ENCODE results near the gene NOP16. TPM values are rescaled to one million over a fixed set of nuclear protein-coding genes. Genes with fewer than 3 reads are reported as not detected.
"Not testable (repeated sequence)": the region's sequence is repeated elsewhere in the genome, so short reads cannot be mapped to it uniquely, and the experiment has no call there.

Gene NOP16
- total RNA-seq, 1 experiment from 2014 or later, result 19.7 TPM

DNA sequence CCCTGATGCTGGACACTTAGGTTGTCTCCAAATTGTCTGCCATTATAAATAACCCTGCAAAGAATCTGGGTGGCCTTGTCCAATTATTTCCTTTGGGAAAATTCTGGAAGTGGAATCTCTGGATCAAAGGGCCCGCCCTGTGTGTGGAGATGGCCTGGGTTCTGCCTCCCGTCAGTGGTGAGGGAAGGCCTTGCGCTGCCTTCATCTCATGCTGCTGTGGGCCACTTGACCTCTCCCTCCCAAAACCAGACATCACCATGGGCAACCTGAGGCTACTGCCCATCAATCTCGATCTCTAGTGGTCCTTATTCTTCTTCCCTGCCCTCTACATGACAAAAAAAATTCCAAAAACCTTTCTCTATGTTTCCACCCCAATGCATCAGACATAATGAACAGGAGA lies 21.4 kb upstream of the NOP16 start:
- DNase-seq (ENCODE audit: low read depth), result no peak

DNA sequence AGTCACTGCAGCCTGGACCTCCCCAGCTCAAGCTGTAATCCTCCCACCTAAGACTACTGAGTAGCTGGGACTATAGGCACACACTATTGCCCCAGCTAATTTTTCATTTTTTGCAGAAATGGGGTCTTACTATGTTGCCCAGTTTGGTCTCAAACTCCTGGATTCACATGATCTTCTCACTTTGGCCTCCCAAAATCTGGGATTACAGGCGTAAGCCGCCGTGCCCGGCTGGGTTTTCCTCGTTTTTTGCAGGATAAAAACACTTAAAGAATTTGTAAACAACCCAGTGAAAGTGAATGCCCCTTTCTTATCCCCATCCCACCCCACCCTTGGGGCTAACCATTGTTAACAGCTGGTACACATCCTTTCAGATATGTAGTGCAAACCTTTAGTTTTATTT lies 20.2 kb upstream of the NOP16 start:
- DNase-seq (ENCODE audit: low read depth), result no peak

DNA sequence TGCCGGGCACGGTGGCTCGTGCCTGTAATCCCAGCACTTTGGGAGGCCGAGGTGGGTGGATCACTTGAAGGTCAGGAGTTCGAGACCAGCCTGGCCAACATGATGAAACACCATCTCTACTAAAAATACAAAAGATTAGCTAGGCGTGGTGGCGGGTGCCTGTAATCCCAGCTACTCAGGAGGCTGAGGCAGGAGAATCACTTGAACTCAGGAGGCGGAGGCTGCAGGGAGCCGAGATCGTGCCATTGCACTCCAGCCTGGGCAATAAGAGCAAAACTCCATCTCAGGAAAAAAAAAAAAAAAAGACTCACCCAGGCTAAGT lies 19.8 kb upstream of the NOP16 start:
- DNase-seq (ENCODE audit: low read depth), result not testable (repeated sequence)

DNA sequence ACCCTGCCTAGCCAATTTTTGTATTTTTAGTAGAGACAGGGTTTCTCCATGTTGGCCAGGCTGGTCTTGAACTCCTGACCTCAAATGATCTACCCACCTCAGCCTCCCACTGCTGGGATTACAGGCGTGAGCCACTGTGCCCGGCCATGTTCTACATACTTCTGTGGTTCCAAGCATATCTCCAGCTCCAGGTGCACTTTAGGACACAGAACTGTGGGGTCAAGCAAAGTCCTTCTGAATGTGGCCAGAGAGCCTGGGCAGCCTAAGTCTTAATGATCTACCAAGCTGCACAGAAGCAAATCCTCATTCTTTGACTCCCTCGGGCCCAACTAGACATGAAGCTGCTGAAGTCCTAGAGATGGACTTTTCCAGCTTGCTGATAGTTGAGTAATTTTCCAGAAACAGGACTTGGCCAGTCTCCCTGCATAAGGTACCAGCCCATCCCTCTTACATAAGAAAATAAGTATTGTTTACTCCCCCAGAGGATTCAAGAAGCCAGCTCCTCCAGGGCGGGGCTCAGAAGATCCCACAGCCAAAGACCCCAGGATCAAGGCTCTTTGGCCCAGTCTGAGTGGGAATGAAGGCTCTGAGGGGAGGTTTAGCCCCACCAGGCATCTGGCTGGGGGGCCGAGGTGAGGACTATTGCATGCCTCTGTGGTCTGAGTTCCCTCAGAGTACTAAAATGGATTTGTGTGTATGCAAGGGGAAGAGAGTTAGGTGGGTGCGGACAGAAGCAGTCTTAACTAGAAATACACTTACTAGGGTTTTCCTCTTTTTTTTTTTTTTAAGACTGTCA lies 19.3 kb upstream of the NOP16 start:
- no peak for DNase-seq (ENCODE audit: low read depth)

DNA sequence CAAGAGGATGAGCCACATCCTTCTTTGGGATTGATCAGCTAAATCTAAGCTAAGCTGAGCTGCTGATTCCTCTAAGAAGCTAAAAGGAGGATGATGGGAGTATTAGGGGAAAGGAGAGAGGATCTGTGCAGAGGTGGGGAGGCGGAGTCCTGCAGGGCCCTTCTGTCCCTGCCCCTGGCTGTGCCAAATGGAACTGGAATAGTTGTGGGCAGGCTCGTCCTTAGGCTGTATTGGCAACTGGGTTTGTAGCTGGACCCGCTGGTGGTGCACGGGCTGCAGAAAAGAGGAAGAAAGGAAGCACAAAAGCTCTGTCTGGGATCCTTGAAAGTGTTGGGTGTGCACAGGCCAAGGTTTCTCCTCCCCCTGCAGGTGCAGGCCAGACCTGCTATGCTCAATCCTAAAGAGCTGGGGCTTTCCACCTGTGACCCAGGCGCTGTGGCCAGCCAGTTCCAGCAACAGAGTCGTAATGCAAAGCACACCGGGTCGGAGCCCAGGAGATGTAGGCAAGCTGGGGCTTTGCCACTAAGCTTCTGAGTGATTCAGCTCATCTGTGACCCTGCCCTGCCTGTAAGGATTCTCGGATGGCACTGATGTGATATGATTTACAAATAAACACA lies 18.1 kb upstream of the NOP16 start:
- no peak for DNase-seq (ENCODE audit: low read depth)

DNA sequence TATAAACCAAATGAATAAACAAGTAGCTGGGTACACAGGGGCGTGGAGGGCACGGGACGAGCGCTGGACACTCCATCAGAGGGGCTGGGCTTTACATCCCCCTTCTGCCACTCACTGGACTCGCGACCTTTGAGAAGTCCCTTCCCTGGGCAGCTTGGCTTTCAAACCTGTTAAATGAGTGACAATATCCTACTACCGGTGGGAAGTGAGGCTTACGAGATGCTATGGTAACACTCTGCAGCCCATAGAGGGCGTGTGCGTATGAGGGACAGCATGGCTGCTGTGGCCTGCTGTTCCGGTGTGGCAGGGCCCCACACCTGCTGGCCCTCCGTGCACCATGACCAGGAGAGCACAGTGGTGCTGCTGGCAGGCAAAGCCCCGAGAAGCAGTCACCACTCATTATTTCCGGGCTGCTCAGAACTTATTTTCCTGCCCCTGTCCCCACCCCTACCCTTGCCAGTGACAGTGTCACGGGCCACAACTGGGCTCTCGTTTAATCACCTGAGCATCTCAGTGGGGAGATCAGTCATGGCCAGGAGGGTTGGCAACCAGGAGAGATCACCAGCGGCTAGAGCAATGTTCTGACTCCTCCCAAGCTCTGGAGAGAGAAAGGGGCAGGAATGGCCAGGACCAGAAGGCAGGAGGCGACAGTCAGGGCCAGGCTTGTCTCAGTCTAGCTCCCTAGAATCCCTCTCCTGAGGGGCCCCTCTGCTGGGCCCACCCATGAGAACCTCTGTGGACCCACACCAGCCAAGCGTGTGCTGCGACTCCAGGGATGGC lies 17.4 kb upstream of the NOP16 start:
- no peak for DNase-seq (ENCODE audit: low read depth)

DNA sequence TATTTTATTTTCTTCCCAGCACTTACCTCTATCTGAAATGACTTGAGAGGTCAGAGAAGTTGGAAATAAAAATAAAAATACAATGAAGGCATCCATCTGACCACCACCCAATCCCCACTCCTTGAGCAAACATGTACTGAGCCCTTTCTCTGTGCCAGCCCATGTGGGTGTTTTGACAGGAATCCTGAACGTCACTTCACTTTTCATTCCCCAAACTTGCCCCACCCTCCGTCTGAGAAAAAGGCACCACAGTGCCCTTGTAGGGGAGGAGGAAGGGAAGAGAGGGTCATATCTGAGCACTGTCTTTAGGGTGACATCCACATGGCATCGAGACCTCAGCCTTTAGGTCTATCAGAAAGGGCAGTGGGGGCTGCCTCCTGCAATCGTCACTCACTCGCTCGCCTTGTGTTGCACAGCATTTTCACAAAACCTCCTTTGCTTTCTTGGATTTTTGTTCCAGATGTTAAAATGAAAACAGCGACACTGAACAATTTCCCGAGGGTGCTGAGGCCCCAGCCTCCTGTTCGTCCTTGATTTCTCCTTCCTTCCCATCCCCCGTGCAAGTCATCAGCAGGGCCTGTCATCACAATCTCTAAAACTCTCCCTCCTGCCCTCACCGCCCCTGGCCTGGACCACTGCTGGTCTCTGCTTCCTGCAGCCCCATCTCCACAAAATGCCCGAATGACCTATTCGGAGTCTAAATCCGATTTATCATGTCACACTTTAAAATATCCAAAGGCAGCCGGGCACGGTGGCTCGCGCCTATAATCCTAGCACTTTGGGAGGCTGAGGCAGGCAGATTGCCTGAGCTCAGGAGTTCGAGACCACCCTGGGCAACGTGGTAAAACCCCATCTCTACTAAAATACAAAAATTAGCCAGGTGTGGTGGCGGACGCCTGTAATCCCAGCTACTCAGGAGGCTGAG lies 13.1 kb upstream of the NOP16 start:
- DNase-seq (ENCODE audit: low read depth), result no peak

DNA sequence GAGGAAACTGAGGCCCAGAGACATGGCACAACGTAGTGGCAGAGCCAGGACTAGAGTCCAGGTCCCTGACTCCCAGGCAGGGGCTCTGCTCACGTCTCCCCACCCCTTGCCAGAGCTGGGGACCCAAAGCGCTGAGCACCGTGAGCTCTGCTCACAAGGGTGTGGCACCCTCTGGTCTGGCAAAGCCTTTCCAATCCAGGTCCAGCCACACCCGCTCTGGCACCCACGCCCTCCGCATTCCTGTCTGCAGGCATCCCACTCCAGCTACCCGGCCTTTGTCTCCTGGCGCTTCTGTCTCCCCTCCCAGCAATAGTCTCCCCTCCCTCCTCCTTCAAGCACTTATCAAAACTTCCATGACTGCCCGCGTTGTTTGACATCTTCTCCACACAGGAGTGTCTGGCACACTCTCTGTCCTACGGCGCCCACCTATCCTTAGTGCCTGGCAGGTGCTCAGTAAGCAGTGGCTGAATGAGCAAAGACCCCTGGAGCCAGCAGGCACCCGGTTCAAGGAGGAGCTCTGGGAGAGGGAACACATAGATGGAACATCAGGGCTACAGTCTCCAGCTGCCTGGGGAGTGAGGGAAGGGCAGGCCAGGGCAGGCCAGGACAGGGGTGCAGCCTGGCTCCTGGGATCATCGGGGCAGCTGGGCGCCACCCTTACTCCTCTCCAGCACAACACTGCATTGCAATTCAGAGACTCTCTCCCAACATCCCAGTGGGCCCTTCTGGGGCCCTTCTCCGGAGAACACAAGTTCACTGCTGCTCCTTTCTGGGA lies 12.2 kb upstream of the NOP16 start:
- no peak for DNase-seq (ENCODE audit: low read depth)

DNA sequence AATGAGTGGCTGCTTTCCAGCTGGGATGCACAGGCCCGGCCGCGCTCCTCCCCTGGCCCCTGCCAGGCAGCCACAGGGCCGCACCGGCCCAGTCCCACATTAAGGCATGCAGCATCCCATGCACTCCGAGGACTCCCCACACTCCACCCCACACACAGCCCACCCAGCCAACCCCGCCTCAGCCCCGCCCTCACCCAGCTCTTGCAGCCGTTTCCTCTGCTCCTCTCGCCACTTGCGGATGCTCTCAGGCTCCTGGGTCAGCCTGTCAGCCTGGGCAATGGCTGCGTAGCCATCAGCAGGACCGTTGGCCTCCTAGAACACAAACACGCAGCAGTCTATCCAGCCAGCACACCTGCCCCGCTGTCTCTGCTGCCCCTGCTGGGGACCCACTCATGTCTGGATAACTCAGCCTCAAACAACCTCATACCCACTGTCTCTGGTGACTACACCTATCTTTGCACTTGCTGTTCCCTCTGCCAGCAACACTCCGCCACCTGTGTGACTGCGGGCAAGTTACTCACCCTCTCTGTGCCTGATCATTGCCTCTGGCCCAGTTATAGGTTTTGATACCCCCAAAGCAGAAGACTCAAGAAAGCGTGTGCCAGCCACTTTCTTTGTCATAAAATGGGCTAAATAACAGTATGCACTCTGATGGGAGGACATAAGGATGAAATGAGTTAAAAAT lies 9.5 kb upstream of the NOP16 start:
- DNase-seq (ENCODE audit: low read depth), result no peak

DNA sequence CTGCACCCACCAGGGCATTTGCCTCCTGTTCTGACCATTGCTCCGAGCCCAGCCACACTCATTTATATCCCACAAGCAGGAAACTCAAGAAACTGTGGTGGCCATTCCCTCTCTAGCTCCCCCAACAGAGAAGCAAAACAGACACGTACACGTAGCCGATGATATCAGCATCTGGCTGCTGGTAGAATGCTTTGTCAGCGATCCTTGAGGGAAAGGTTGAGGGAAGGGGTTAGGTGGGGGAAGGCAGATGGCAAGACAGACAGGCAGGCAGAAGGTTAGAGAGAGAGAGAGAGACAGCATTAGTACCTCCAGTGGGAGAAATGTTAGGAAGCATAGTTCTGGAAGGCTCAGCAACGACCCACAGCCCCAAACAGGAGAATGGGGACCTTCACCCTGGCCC lies 7.9 kb upstream of the NOP16 start:
- DNase-seq (ENCODE audit: low read depth), result no peak

DNA sequence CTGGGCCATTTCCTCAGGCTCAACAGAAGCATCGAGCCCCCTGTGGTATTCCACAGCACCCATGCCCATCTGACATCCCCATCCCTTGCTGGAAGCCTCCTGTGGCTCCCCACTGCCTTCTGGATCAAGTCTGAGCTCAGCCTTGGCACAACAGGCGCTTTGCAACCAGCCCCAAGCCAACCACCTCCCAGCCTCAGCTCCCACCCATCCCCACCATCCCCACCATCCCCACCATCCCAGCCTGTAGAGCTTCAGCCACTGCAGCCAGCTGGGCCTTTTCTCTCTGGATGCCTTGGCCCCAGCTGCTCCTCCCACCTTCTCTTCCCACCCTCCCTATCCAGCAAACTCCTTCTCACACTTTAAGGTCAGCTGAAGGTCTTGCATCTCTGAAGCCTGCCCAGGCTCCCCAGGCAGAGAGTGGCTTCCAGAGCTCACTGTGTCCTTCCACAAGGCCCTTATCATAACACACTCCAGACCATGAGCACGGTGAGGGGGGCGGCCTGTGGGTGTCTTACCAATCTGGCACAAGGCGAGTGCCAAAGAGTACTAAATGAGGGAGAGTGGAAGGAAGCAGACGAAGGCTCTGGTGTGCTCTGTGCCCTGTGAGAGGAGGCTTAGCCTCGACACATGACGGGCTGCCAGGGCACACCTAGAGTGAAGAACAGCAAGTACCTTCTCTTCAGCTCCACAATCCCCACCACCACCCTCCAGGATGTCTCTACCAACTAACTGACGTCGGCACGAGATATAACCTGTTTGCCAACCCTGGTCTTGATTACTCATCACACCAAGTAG lies 6.7 kb upstream of the NOP16 start:
- DNase-seq (ENCODE audit: low read depth), result no peak

DNA sequence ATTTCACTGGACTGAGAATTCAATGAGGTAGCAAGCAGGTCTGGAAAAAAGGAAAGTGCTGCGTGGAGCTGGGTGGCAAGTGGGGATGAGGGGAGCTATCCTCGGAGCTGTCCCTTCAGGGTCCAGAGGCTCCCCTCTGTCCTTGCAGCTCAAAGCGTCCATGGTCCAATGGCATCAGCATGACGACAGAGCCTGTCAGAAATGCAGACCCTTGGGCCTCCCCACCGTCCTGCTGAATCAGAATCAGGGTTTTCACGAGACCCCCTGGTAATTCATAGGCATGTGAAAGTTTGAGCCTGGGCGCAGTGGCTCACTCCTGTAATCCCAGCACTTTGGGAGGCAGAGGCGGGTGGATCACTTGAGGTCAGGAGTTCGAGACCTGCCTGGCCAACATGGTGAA lies 5.7 kb upstream of the NOP16 start:
- DNase-seq (ENCODE audit: low read depth), result no peak

DNA sequence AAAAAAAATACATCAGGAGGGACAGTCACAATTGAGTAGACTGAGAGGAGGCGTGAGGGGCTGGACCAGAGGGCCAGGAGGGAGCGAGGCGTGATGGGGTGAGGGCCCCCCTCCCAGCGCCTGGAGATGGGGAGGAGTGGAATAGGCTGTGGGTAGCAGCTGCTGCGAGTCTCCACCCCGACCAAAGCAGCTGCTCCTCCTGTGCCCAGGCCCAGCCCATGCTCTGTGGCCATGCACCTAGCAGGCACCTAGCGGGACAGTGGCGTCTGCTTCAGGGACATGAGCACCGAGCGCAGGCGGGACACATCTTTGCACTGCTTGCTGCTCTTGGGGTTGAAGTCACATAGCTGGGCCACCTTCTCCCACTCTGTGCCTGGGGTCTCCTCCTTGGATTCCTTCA lies 4.1 kb upstream of the NOP16 start:
- no peak for DNase-seq (ENCODE audit: low read depth)

DNA sequence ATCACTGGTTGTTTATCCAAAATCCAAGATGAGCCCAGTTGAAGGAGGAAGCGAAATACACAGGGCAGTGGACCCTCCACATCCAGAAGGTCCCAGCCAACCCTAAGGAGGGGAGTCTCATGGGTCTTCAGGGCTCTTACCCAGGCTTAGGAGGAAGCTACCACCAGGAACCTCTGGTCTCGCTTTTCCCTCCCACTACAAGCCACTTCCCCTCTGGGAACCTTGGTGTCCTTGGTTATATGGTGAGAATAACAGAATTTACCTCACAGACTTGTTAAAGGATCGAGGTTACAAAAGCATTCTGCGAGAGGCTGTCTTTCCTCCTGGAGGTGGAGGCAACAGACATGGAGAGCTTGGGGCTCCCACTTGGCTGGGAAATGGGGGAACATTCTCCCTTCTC lies 3.6 kb upstream of the NOP16 start:
- DNase-seq (ENCODE audit: low read depth), result no peak

DNA sequence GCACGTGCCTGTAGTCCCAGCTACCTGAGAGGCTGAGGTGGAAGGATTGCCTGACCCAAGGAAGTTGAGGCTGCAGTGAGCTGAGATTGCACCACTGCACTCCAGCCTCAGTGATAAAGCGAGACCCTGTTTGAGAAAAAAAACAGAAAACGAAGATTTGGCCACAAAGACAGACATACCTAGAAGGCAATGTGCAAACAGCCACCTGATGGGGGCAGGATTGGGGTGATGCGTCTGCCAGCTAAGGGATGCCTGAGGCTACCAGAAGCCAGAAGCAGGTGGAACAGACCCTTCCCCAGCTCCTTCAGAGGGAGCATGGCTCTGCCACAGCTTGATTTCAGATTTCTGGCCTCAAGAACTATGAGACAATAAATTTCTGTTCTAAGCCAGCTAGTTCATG lies 3.1 kb upstream of the NOP16 start:
- DNase-seq (ENCODE audit: low read depth), result no peak

DNA sequence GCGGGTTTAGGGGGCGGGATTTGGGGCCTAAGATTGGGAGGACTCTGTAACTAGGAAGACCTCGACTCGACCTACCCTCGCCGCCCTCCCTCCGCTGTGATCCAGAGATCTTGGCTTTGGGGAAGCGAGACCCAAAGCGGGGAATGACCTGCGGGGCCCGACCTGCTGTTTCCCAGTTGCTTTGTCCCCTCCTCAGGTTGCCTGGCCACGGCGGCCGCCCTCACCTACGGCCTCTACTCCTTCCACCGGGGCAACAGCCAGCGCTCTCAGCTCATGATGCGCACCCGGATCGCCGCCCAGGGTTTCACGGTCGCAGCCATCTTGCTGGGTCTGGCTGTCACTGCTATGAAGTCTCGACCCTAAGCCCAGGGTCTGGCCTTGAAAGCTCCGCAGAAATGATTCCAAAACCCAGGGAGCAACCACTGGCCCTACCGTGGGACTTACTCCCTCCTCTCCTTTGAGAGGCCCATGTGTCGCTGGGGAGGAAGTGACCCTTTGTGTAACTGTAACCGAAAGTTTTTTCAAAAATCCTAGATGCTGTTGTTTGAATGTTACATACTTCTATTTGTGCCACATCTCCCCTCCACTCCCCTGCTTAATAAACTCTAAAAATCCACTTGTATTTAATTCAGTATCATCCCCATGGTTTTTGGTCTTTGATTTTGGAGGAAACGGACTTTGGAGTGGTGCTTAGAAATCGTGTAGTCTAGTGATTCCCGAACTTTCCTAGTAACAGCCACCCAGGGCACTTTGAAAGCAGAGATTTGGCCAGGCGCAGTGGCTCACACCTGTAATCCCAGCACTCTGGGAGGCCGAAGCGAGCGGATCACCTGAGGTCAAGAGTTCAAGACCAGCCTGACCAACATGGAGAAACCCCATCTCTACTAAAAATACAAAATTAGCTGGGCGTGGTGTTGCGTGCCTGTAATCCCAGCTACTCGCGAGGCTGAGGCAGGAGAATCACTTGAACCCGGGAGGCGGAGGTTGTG lies 1.0 kb upstream of the NOP16 start:
- DNase-seq (ENCODE audit: low read depth), result no peak

DNA sequence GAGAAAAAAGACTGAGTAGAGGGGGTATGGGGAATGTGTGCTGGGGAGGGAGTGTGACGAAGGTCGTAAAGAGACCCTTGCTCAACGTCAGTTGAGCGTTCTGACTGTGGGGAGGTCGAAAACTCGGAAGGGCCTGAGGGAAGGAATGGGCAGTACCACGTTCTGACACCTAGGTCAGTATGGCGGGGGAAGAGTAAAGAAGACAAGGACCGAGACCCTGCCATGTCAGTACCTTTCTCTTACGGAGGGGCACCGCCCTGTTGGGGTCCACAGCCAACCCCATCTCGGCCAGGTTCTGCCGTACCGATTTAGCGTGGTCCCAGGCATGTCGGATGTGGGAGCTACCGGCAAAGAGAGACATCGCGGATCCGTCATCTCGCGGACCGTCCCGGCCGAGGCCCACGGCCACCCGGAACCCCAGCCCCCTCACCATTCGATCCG lies 375 bp downstream of the NOP16 start:
- no peak for DNase-seq (ENCODE audit: low read depth)

DNA sequence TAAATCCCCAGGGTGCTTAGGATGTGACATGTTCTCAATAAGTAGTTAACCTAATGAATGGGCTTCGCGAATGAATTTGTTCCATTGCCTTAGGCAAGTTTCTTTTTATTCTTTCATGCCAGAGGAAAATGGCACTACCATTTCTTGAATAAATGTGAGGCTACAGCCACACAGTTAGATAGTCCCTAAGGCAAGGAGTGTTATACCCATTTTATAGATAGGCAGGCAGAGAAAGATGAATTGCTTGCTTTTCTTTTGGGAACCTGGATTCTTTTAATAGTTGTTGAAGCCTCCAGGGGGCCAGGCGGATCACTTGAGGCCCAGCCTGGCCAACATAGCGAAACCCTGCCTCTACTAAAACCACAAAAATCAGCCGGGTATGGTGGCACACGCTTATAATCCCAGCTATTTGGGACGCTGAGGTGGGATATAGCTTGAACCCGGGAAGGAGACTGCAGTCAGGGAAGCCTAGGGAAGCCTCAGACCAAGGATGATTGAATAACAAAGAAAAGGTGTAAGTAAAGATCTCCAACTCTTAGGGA lies 943 bp downstream of the NOP16 start:
- DNase-seq (ENCODE audit: low read depth), result no peak

Measured in M059J (cell line).